GM18498 (cell line): ENCODE results near the gene SYT2.
"Not testable (repeated sequence)": the region's sequence is repeated elsewhere in the genome, so short reads cannot be mapped to it uniquely, and the experiment has no call there.

Experiments used
- ATAC-seq: cut with Tn5 transposase; IDR thresholded peaks from one replicate; pipeline ENCODE4 v1.9.1; 2021; ENCODE audit warnings: mild to moderate bottlenecking, moderate library complexity; ENCODE audit not compliant: unreplicated experiment

Gene SYT2

GRCh38 chr1:202710070-202711045 is at the start of gene SYT2:
Gene SYT2, minus strand, starts transcription at chr1:202710454. Its CDS starts 104,682 bp downstream, at chr1:202605772.
- ATAC-seq: no peak

- ATAC-seq: no peak
Observed at GRCh38 chr1:202756391-202756790, 46.1 kb upstream of the SYT2 start.

GRCh38 chr1:202754293-202754692 is 44.0 kb upstream of the SYT2 start:
- no peak for ATAC-seq

GRCh38 chr1:202752774-202753173 is 42.5 kb upstream of the SYT2 start:
- ATAC-seq: no peak

- no peak for ATAC-seq
Observed at GRCh38 chr1:202750761-202751160, 40.5 kb upstream of the SYT2 start.

- ATAC-seq: no peak
Observed at GRCh38 chr1:202750024-202750423, 39.8 kb upstream of the SYT2 start.

- no peak for ATAC-seq
Observed at GRCh38 chr1:202745323-202745888, 35.2 kb upstream of the SYT2 start.

- not testable (repeated sequence) for ATAC-seq
Observed at GRCh38 chr1:202744770-202745169, 34.5 kb upstream of the SYT2 start.

GRCh38 chr1:202742496-202742895 is 32.2 kb upstream of the SYT2 start:
- no peak for ATAC-seq

GRCh38 chr1:202733251-202733650 is 23.0 kb upstream of the SYT2 start:
- ATAC-seq: no peak

GRCh38 chr1:202728951-202729350 is 18.7 kb upstream of the SYT2 start:
- no peak for ATAC-seq

- no peak for ATAC-seq
Observed at GRCh38 chr1:202725526-202725925, 15.3 kb upstream of the SYT2 start.

- ATAC-seq: no peak
Observed at GRCh38 chr1:202723708-202724107, 13.5 kb upstream of the SYT2 start.

GRCh38 chr1:202723046-202723445 is 12.8 kb upstream of the SYT2 start:
- ATAC-seq: not testable (repeated sequence)

GRCh38 chr1:202716654-202717053 is 6.4 kb upstream of the SYT2 start:
- ATAC-seq: no peak

GRCh38 chr1:202714202-202714601 is 3.9 kb upstream of the SYT2 start:
- ATAC-seq: not testable (repeated sequence)

GRCh38 chr1:202713110-202713509 is 2.9 kb upstream of the SYT2 start:
- no peak for ATAC-seq

- no peak for ATAC-seq
Observed at GRCh38 chr1:202711949-202712635, 1.8 kb upstream of the SYT2 start.

GRCh38 chr1:202709276-202710041 is 795 bp downstream of the SYT2 start:
- ATAC-seq: no peak

- ATAC-seq: no peak
Observed at GRCh38 chr1:202708456-202709275, 1.6 kb downstream of the SYT2 start.
